HAP-1 (cell line): ENCODE data around the gene INPP5D.

Source experiments
- DNase-seq, 2 experiments: peaks; one replicate each; pipeline ENCODE4 v3.0.0-alpha.2; 2016 to 2020; ENCODE audit warnings: low spot score in 2 of 2
- H3K27me3 ChIP-seq: fragments of 250-450 bp; sonication (Bioruptor Pico); 2 replicates; pipeline ENCODE4 v1.5.1; 2020; ENCODE audit warnings: low read depth, mild to moderate bottlenecking, moderate library complexity
- H3K36me3 ChIP-seq: fragments of 250-450 bp; sonication (Bioruptor Pico); replicated peaks from 2 replicates; pipeline ENCODE4 v1.5.1; 2020; ENCODE audit warnings: mild to moderate bottlenecking
- H3K4me1 ChIP-seq: fragments of 250-450 bp; sonication (Bioruptor Pico); 2 replicates; pipeline ENCODE4 v1.5.1; 2020; ENCODE audit warnings: mild to moderate bottlenecking
- H3K4me3 ChIP-seq: fragments of 250-450 bp; sonication (Bioruptor Pico); 2 replicates; pipeline ENCODE4 v1.5.1; 2020; ENCODE audit warnings: mild to moderate bottlenecking, moderate library complexity
- H3K9me3 ChIP-seq: fragments of 250-450 bp; sonication (Bioruptor Pico); 2 replicates; pipeline ENCODE4 v1.5.1; 2020; ENCODE audit warnings: mild to moderate bottlenecking, moderate library complexity
- in situ Hi-C: fragments of 300-500 bp; cut with MboI; formaldehyde crosslinking; loops from 3 replicates; pipeline ENCODE4 v1.14.3; 2020; ENCODE audit warnings: low sequenced_read_pairs, inconsistent platforms, mixed read lengths

The INPP5D gene

DNA sequence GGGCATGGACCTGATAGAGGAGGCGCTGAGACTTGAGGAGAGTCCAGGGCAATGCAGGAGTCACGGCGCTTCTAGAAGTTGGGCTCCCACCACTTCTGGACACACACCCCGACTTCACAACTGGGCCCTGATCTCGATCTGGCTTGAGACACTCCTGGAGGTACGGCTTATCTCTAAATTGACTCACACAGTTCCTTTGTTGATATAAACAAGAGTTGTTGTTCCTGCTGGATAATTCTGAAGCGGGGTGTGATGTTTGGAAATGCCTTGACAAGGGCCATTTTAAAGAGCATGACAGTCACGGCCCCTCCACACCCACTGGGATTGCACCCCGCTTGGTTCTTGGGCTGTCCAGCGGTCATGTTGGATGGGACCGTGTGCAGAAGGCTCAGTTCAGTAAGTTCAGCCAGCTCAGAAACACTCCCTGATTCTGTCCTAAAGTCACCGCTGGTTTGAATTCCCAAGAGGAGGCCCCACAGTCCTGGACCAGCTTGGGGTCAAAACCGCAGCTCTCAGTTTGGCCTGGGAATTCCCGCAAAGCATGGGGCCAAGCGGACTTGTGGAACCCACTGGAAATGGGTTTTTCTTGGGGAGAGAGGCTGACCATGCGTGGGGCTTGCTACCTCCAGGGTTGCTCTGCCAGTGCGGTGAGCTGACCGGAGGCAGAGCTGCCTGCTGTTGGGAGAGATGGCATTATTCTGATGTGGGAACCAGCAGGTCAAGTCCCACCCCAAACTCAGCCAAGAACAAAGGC, 37.0 kb upstream of the INPP5D start:
- Histone ChIP-seq H3K36me3 (no peaks in the 10 kb centered on the region), H3K9me3 (no peaks in the 10 kb centered on the region), H3K4me3 (no peak overlapping the region), H3K4me1 (no peaks in the 10 kb centered on the region), H3K27me3 (no peaks in the 10 kb centered on the region)
- in situ Hi-C loops, result loop anchor here (10.0 kb wide), 1 partner anchor 158 kb away; no protein-coding TSS in a partner anchor
- no peak for DNase-seq

GRCh38 chr2:233023761-233024410, 36.3 kb upstream of the INPP5D start:
- Histone ChIP-seq H3K4me3 (no peak overlapping the region), H3K4me1 (no peaks in the 10 kb centered on the region), H3K36me3 (no peaks in the 10 kb centered on the region), H3K9me3 (no peaks in the 10 kb centered on the region), H3K27me3 (no peaks in the 10 kb centered on the region)
- DNase-seq, result no peak
- in situ Hi-C loops, result loop anchor here (10.0 kb wide), 1 partner anchor 159 kb away; no protein-coding TSS in a partner anchor

DNA sequence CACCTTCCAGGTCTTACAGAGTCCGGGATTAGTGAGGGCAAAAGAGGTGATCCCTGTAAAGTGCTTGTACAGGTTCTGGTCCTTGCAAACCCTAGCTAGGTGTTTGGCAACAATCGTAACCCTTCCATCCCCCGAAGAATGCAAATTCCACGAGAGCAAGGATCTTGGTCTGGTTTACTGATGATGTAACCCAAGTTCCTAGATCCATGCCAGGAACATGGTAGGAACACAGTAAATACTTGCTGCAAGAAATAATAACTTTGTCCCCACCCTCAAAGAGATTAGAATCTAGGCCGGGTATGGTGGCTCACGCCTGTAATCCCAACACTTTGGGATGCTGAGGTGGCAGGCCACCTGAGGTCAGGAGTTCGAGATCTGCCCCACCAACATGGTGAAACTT, 34.4 kb upstream of the INPP5D start:
- H3K4me1 ChIP-seq, result no peaks in the 10 kb centered on the region
- DNase-seq, result no peak
- H3K4me3 ChIP-seq, result no peak overlapping the region
- no peaks in the 10 kb centered on the region for H3K9me3 ChIP-seq
- no peaks in the 10 kb centered on the region for H3K27me3 ChIP-seq
- no peaks in the 10 kb centered on the region for H3K36me3 ChIP-seq
- in situ Hi-C loops, result loop anchor here (10.0 to 25.0 kb wide), 2 partner anchors 161 to 413 kb away; no protein-coding TSS in a partner anchor

DNA sequence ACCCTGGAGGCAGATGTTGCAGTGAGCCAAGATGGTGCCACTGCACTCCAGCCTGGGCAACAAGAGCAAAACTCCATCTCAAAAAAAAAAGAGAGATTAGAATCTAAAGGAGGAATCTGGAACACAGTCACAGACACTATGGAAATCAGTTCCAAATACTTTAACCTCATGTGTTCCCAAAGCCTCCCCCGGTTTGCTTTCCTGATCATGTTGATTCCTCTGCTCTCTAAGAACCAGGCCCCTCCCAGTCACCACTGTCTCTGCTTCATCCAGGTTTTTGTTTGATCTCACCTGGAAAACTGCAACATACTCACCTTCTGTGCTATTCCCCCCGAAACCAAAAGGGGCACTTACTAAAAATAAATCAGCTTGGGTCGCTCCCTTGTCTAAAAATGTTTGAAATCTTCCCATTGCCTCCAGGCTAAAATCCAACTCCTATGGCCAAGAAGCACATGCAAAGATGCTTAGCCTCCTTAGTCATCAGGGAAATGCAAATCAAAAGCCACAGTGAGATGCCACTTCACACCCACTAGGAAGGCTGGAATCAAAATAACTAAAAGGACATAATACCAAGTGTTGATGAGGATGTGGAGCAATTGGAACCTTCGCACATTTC, 33.8 kb upstream of the INPP5D start:
- H3K36me3 ChIP-seq, result no peaks in the 10 kb centered on the region
- no peaks in the 10 kb centered on the region for H3K9me3 ChIP-seq
- no peak for DNase-seq
- in situ Hi-C loops, result loop anchor here (10.0 to 25.0 kb wide), 2 partner anchors 162 to 414 kb away; no protein-coding TSS in a partner anchor
- H3K27me3 ChIP-seq, result no peaks in the 10 kb centered on the region
- no peaks in the 10 kb centered on the region for H3K4me1 ChIP-seq
- no peak overlapping the region for H3K4me3 ChIP-seq

GRCh38 chr2:233029321-233029720, 30.8 kb upstream of the INPP5D start:
- DNase-seq, result no peak
- no peaks in the 10 kb centered on the region for H3K9me3 ChIP-seq
- in situ Hi-C loops, result loop anchor here (10.0 to 25.0 kb wide), 2 partner anchors 165 to 417 kb away; no protein-coding TSS in a partner anchor

DNA sequence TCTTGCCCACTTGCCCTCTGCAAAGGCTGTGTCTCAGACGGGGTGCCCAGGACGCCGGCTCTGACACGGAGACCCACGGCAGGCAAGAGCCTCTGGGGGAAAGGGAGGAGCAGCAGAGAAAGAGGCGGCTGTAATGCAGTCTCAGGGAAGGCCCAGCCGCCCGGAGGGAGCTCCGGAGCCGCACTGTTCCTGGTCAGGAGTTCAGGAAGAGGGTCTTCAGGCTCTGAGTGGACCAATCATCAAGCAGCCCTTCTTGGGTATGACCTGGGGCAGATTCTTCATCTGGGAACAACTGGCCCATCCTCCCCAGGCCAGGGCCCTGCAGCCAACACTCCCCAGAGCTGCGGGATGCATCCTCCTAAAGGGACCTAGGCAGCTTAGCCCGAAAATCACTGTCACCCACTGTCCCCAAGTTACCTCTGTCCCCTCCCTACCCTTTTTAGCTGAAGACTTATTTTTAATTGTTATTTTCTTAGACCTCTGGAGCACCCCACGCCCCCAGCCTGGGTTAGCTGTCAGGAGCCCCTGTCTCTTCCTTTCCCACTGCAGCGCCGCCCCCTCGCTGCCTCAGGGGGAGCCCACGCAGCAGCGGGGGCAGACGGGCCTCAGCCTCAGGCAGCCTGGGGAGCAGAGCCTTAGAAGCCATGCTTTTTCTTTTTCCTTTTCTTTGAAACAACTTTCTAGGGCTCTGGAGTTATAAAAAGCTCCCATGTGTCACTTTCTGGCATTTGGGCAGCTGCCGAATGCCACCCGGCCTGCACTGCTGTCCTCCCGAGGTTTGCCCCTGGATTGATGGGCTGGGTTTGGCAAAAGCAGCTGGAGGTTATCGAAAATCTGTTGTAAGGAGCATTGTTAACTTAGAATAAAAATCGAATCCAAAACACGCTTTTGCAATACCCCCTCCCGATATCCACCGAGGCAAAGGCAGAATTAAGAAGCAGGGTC, 28.3 kb upstream of the INPP5D start:
- no peak for DNase-seq
- in situ Hi-C loops, result loop anchor here (25.0 kb wide), 1 partner anchor 420 kb away; no protein-coding TSS in a partner anchor

More at GRCh38 chr2:233029321-233029720, 30.8 kb upstream of the INPP5D start:
- H3K4me3 ChIP-seq, result no peak overlapping the region
- H3K36me3 ChIP-seq, result no peaks in the 10 kb centered on the region
- H3K4me1 ChIP-seq, result no peaks in the 10 kb centered on the region
- H3K27me3 ChIP-seq, result no peaks in the 10 kb centered on the region

DNA sequence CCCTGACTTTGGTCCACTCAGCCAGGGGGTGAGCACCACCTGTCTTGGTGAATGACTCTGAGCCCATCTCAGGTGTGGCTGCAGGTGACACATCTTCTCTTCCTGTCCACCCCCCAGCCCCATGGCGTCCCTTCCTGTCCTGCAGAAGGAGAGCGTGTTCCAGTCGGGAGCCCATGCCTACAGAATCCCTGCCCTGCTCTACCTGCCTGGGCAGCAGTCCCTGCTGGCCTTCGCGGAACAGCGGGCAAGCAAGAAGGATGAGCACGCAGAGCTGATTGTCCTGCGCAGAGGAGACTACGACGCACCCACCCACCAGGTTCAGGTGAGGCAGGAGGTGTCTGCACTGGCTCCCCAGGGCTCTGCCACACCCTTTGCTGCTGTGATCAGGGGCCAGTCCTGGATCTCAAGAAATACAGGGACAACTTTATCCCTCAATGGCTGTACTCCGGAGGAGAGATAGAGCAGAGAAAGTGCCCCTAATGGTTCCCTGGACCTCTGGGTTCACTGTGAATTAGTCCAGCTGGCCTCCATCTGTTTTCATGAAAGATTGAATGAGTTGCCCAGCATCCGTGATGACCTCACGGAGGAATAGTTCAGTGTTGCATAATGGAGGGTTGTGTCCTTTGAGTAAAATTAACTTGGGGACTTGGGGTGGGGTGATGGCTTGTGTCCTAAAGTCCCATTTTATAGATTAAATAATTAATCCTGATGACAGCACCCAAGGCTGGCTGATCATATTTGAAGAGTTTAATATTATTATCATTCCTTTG, 27.4 kb upstream of the INPP5D start, which contains the start of gene NEU2:
NEU2 (plus strand) TSS at position 122 of the 770 bp plus-strand sequence; CDS start at position 122, 0 bp downstream.
- in situ Hi-C loops, result loop anchor here (25.0 kb wide), 1 partner anchor 420 kb away; no protein-coding TSS in a partner anchor
- H3K9me3 ChIP-seq, result no peaks in the 10 kb centered on the region
- DNase-seq, result no peak
- no peak within 1 kb of the TSS for H3K4me3 ChIP-seq
- H3K36me3 ChIP-seq, result no peaks in the 10 kb centered on the region
- H3K27me3 ChIP-seq, result no peaks in the 10 kb centered on the region
- no peaks in the 10 kb centered on the region for H3K4me1 ChIP-seq

More for the DNA sequence above, 28.3 kb upstream of the INPP5D start:
- no peaks in the 10 kb centered on the region for H3K27me3 ChIP-seq
- H3K4me3 ChIP-seq, result no peak overlapping the region
- H3K36me3 ChIP-seq, result no peaks in the 10 kb centered on the region
- H3K4me1 ChIP-seq, result no peaks in the 10 kb centered on the region
- no peaks in the 10 kb centered on the region for H3K9me3 ChIP-seq

- Histone ChIP-seq H3K4me1 (no peaks in the 10 kb centered on the region), H3K27me3 (no peaks in the 10 kb centered on the region), H3K36me3 (no peaks in the 10 kb centered on the region), H3K4me3 (no peak overlapping the region), H3K9me3 (no peaks in the 10 kb centered on the region)
- no peak for DNase-seq
- in situ Hi-C loops, result loop anchor here (25.0 kb wide), 1 partner anchor 421 kb away; no protein-coding TSS in a partner anchor
These were observed 26.5 kb upstream of the INPP5D start for GRCh38 chr2:233033672-233034071.

DNA sequence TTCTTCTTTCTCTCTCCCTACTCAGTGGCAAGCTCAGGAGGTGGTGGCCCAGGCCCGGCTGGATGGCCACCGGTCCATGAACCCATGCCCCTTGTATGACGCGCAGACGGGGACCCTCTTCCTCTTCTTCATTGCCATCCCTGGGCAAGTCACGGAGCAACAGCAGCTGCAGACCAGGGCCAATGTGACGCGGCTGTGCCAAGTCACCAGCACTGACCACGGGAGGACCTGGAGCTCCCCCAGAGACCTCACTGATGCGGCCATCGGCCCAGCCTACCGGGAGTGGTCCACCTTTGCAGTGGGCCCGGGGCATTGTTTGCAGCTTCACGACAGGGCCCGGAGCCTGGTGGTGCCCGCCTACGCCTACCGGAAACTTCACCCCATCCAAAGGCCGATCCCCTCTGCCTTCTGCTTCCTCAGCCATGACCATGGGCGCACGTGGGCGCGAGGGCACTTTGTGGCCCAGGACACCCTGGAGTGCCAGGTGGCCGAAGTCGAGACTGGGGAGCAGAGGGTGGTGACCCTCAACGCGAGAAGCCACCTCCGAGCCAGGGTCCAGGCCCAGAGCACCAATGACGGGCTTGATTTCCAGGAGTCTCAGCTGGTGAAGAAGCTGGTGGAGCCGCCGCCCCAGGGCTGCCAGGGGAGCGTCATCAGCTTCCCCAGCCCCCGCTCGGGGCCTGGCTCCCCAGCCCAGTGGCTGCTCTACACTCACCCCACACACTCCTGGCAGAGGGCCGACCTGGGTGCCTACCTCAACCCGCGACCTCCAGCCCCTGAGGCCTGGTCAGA, 25.9 kb upstream of the INPP5D start:
- H3K4me1 ChIP-seq, result no peaks in the 10 kb centered on the region
- H3K9me3 ChIP-seq, result no peaks in the 10 kb centered on the region
- no peaks in the 10 kb centered on the region for H3K36me3 ChIP-seq
- in situ Hi-C loops, result loop anchor here (25.0 kb wide), 1 partner anchor 422 kb away; no protein-coding TSS in a partner anchor
- H3K4me3 ChIP-seq, result no peak overlapping the region
- H3K27me3 ChIP-seq, result no peaks in the 10 kb centered on the region
- no peak for DNase-seq

GRCh38 chr2:233035426-233036161, 24.5 kb upstream of the INPP5D start:
- H3K4me1 ChIP-seq, result no peaks in the 10 kb centered on the region
- no peaks in the 10 kb centered on the region for H3K9me3 ChIP-seq
- no peak for DNase-seq
- H3K36me3 ChIP-seq, result no peaks in the 10 kb centered on the region
- H3K27me3 ChIP-seq, result no peaks in the 10 kb centered on the region
- in situ Hi-C loops, result loop anchor here (25.0 kb wide), 1 partner anchor 423 kb away; no protein-coding TSS in a partner anchor
- H3K4me3 ChIP-seq, result no peak overlapping the region

DNA sequence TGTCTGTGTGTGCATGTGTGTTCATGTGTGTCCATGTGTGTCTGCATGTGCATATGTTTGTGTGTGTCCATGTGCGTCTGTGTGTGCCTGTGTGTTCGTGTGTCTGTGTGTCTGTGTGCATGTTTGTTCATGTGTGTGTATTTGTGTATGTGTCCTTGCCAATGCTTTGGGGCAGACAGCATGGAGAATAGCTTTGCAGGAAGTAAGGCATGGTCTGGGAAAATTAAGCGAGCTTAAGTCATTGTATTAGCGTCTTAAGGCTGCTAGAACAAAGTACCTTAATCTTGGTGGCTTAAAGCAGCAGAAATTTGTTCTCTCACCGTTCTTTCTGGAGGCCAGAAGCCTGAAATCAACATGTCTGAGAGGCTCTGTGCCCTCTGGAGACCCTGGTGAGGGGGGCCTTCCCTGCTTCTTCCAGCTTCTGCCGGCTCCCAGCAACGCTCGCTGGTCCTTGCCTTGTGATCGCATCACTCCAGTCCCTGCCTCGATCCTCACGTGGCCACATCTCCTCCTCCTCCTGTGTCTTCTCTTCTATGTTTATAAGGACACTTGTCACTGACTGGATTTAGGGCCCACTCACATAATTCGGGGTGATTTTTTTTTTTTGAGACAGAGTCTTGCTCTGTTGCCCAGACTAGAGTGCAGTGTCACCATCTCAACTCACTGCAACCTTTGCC, 23.8 kb upstream of the INPP5D start:
- in situ Hi-C loops, result loop anchor here (25.0 kb wide), 1 partner anchor 424 kb away; no protein-coding TSS in a partner anchor
- DNase-seq, result no peak
- no peaks in the 10 kb centered on the region for H3K27me3 ChIP-seq
- H3K9me3 ChIP-seq, result no peaks in the 10 kb centered on the region
- no peaks in the 10 kb centered on the region for H3K36me3 ChIP-seq
- H3K4me1 ChIP-seq, result no peaks in the 10 kb centered on the region
- no peak overlapping the region for H3K4me3 ChIP-seq
